NK-92 treated with Interleukin-12 subunit alpha and Interleukin-12 subunit beta, amount 100 ng/mL, for 24 hours (cell line): ENCODE data around the gene IRF2BP2.
"Not testable (repeated sequence)": the region's sequence is repeated elsewhere in the genome, so short reads cannot be mapped to it uniquely, and the experiment has no call there.

ENCODE experiments used
- DNase-seq: peaks from one replicate; lab custom pipeline; 2025; lab: John Stamatoyannopoulos, UW

Gene IRF2BP2

GRCh38 chr1:234600418-234601281, 9.3 kb downstream of the IRF2BP2 start:
- DNase-seq, result no peak

GRCh38 chr1:234599617-234600417, 10.2 kb downstream of the IRF2BP2 start:
- peak; percentile 79 for DNase-seq

- no peak for DNase-seq
Observed at GRCh38 chr1:234598974-234599616, 10.9 kb downstream of the IRF2BP2 start.

- peak; percentile 43 for DNase-seq
Observed at GRCh38 chr1:234597894-234598293, 12.1 kb downstream of the IRF2BP2 start.

GRCh38 chr1:234595899-234596298, 14.1 kb downstream of the IRF2BP2 start:
- no peak for DNase-seq

GRCh38 chr1:234594575-234594974, 15.4 kb downstream of the IRF2BP2 start:
- not testable (repeated sequence) for DNase-seq

GRCh38 chr1:234593771-234594504, 16.0 kb downstream of the IRF2BP2 start:
- DNase-seq, result no peak

- DNase-seq, result no peak
Observed at GRCh38 chr1:234593109-234593508, 16.9 kb downstream of the IRF2BP2 start.

- no peak for DNase-seq
Observed at GRCh38 chr1:234592240-234592639, 17.7 kb downstream of the IRF2BP2 start.

- no peak for DNase-seq
Observed at GRCh38 chr1:234591131-234591530, 18.8 kb downstream of the IRF2BP2 start.

- DNase-seq, result no peak
Observed at GRCh38 chr1:234589854-234590620, 19.9 kb downstream of the IRF2BP2 start.

GRCh38 chr1:234589064-234589800, 20.7 kb downstream of the IRF2BP2 start:
- no peak for DNase-seq

- no peak for DNase-seq
Observed at GRCh38 chr1:234588386-234588785, 21.6 kb downstream of the IRF2BP2 start.

GRCh38 chr1:234586892-234587485, 23.0 kb downstream of the IRF2BP2 start:
- DNase-seq, result no peak

GRCh38 chr1:234586304-234586703, 23.7 kb downstream of the IRF2BP2 start:
- DNase-seq, result no peak

- no peak for DNase-seq
Observed at GRCh38 chr1:234585330-234586055, 24.5 kb downstream of the IRF2BP2 start.

GRCh38 chr1:234584926-234585325, 25.1 kb downstream of the IRF2BP2 start:
- DNase-seq, result no peak

- no peak for DNase-seq
Observed at GRCh38 chr1:234584420-234584805, 25.6 kb downstream of the IRF2BP2 start.

- DNase-seq, result no peak
Observed at GRCh38 chr1:234583755-234584419, 26.1 kb downstream of the IRF2BP2 start.
